ENCODE results near the gene CCNL2. TPM values are rescaled to one million over a fixed set of nuclear protein-coding genes. Genes with fewer than 3 reads are reported as not detected.

Gene CCNL2
- total RNA-seq, 1 donor = 130 TPM

GRCh38 chr1:1356166-1356795 lies 42.9 kb downstream of the CCNL2 start:
- TF ChIP-seq, protein P1, sequence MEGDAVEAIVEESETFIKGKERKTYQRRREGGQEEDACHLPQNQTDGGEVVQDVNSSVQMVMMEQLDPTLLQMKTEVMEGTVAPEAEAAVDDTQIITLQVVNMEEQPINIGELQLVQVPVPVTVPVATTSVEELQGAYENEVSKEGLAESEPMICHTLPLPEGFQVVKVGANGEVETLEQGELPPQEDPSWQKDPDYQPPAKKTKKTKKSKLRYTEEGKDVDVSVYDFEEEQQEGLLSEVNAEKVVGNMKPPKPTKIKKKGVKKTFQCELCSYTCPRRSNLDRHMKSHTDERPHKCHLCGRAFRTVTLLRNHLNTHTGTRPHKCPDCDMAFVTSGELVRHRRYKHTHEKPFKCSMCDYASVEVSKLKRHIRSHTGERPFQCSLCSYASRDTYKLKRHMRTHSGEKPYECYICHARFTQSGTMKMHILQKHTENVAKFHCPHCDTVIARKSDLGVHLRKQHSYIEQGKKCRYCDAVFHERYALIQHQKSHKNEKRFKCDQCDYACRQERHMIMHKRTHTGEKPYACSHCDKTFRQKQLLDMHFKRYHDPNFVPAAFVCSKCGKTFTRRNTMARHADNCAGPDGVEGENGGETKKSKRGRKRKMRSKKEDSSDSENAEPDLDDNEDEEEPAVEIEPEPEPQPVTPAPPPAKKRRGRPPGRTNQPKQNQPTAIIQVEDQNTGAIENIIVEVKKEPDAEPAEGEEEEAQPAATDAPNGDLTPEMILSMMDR (IDR thresholded peaks at IDR 0.05; ENCODE audit: insufficient read depth, low read depth, low read length) = no peak
- DNase-seq (ENCODE audit: low read depth) = no peak
- peak overlapping the region; percentile 89 for H3K4me3 ChIP-seq (ENCODE audit: low read depth, low read length)

- TF ChIP-seq, protein P1 (IDR thresholded peaks at IDR 0.05; ENCODE audit: insufficient read depth, low read depth, low read length) = no peak
- peak; percentile 40 for DNase-seq (ENCODE audit: low read depth)
- H3K4me3 ChIP-seq (ENCODE audit: low read depth, low read length) = no peak overlapping the region
Observed at GRCh38 chr1:1355416-1355815, 43.7 kb downstream of the CCNL2 start.

DNA sequence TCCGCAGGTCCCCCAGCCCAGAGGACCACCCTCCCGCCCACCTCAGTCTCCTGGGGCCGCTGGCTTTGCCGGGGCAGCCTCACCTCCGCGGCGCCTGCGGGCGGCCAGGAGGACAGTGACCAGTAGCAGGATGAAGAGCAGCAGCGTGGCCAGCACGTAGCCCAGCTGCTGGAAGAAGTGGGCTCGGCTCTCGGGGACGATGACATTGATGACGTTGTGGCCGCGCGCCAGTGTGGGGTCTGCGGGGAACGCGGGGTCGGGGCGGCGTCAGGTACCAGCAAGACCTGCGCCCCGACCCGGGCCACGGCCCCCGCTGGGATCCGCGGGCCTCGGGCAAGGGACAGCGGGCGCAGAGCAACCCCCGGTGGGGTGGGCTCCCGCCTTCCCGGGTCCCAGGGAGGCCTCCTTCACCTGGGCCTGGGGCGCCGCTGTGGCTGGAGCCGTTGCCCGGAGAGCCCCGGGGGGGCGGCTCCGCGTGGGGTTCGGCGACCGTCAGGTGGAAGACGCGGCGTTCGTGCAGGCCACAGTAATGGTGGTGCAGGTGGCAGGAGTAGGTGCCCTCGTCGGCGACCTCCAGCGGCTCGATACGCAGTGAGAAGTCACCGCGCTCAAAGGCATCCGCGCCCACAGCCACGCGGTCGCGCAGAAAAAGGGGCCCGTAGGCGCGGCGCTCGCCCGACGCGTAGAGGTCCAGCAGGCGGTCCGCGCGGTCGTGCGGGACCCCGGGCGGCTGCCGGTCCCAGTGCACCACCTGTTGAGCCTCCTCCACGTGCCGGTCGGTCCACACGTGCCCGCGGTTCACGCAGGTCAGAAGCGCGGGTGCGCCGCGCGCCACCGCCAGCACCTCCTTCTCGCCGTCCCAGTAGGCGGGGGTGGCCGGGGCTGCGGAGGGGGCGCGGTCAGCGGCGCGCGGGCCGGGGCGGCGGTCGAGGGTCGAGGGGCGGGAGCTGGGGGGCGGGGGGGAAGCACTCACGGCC lies 44.6 kb downstream of the CCNL2 start:
- TF ChIP-seq, protein P1 (IDR thresholded peaks at IDR 0.05; ENCODE audit: insufficient read depth, low read depth, low read length) = no peak
- no peak overlapping the region for H3K4me3 ChIP-seq (ENCODE audit: low read depth, low read length)
- no peak for DNase-seq (ENCODE audit: low read depth)

DNA sequence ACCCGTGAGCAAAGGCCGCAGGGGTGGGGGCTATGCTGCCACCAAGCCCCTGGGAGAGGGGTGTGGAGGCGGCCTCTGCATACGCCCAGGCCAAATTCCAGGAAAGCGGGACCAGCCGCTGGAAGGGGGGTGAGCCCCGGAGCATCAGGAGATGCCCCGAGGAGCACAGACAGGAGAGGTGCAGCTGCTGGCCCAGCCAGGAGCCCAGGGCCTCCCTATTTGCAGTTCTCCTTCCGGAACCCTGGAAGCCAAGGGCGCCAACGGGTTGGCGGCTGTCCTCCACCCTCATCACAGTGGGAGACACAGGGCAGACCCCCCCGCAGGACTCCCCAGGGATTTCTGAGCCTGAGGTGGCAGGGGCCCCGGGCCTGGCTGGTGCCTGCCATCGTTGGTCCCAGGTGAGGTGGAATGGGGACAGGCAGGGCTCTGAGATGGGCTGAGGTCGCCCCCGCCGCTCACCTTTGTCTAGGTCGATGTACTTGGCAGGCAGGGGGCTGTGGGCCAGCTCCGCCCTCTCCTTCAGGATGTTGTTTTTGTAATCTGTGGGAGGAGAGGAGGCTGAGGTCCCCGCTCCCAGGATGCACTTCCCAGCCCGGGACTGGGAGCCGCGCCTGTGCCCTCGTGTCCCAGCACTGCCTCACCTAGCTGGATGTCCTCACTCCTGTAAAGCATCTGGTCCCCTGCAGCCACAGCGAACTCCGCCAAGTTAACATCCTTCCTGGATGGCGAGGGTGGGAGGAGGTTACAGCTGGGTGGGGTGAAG lies 45.6 kb downstream of the CCNL2 start:
- TF ChIP-seq, protein P1 (IDR thresholded peaks at IDR 0.05; ENCODE audit: insufficient read depth, low read depth, low read length) = no peak
- no peak overlapping the region for H3K4me3 ChIP-seq (ENCODE audit: low read depth, low read length)
- no peak for DNase-seq (ENCODE audit: low read depth)

DNA sequence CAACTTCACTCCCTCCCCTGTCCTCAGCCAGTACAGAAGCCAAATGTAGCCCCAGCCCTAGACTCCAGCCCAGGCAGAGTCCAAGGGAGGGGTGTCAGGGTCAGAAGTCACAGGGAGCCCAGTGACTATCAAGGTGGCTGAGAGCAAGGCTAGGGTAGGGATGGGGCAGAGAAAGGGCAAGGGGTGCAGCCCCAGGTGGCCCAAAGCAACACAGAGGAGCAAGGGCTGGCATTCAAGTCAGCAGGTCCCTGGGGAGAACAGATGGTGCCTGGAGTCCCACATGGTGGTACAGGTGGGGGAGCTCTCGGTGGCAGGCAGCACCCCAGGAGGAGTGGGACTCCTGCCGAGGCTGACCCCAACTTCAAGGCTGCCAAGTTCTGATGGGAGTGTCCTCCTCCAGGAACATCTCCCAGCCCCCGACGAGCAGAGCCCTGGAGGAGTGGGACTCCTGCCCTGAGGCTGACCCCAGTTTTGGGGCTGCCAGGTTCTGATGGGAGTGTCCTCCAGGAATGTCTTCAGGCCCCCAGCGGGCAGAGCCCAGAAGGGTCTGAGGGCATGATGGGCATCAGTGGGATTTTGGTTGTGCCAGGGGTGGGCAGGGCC lies 46.2 kb downstream of the CCNL2 start:
- H3K4me3 ChIP-seq (ENCODE audit: low read depth, low read length) = no peak overlapping the region
- TF ChIP-seq, protein P1 (IDR thresholded peaks at IDR 0.05; ENCODE audit: insufficient read depth, low read depth, low read length) = no peak
- no peak for DNase-seq (ENCODE audit: low read depth)

Data from fibroblast of villous mesenchyme (primary cell).